GM18858 (cell line): ENCODE measurements around the gene ARHGEF39.

Experiments
- ATAC-seq: cut with Tn5 transposase; IDR thresholded peaks from one replicate; pipeline ENCODE4 v1.9.1; 2021; ENCODE audit not compliant: unreplicated experiment

The ARHGEF39 gene

DNA sequence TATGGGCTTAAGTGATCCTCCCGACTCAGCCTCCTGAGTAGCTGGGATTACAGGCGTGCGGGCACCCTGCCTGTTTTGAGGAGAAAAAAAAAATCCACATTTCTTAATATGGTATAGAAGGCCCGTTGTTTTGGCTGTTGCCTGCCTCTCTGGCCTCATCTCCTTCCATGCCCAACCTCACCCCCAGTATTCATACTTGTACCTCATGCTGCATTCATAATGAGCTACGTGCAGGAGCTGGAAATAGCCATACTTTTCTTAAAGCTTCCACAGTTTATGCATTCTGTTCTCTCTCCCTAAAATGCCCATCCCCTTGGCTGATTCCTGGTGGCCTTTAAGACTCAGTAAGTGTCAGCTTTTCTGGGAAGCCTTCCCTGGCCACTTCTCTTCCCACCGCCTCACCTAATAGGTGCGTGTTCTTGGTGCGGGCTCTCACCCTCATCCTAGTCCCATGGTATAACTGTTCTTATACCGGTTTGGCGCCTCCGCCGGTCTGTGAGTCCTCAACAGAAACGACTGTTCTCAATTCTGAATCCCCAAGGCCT, 26.8 kb upstream of the ARHGEF39 start:
- ATAC-seq, result no peak

DNA sequence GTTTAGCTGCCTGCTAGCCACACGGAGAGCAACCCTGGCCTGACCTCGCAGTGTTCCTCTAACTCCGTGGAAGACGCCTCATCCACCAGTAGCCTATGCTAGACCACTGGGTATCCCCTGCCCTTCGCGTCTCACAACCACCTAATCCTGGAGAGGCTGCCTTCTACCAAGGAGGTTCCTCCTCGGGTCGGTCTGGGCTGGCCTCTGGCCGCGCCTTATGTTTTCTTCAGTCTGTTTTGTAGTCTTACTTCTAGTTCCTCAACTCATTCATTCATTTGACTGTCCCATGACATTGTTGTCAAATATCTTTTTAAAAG, 26.3 kb upstream of the ARHGEF39 start:
- no peak for ATAC-seq

DNA sequence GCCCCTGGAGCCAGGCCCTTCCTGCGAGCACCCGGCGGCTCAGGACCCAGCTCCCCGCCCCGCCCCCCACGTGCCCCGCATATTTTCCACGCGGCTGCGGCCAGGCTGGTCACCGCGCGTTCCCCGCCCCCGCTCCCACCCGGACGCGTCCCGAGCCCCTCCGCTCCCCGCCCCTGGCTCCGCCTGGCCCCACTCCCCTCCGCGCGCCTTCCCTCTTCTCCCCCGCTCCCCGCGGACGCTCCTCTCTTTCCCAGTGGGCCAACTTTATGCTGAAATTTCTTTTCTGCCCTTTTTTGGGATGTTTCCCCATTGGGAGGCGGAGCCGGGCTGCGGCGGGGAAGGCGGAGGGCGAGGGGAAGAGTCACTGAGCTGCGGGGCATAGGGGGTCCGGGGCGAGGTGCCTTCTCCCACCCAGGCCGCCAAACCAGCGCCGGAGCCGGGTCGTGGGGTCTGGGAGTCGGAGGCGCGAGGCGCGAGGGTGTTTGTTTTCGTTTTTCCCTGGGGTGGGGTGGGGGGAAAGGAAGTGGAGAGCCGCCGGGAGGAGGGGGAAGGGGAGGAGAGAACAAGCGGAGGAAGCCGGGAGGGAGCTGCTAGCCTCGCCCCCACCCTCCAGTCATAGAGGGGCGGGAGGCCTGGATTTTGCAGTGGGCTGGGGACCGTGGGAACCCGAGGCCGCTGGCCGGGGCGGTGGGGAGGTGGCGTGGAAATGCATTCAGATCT, 25.8 kb upstream of the ARHGEF39 start:
- ATAC-seq, result no peak

DNA sequence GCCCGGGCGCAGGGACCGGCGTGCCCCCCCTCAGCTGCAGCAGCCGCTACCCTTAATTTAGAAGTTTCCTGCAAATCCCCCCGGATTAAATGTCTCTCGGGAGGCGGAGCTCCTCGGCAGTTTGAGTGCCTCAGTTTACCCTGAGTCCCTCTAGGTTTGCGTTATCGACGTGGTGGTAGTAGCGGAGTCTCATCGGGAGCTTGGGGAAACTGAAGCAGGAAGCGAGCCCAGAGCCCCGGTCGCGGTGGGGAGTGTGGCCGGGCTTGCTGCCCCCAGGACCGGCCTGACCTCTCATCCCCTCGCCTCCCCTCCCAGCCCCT, 25.3 kb upstream of the ARHGEF39 start:
- ATAC-seq, result no peak

DNA sequence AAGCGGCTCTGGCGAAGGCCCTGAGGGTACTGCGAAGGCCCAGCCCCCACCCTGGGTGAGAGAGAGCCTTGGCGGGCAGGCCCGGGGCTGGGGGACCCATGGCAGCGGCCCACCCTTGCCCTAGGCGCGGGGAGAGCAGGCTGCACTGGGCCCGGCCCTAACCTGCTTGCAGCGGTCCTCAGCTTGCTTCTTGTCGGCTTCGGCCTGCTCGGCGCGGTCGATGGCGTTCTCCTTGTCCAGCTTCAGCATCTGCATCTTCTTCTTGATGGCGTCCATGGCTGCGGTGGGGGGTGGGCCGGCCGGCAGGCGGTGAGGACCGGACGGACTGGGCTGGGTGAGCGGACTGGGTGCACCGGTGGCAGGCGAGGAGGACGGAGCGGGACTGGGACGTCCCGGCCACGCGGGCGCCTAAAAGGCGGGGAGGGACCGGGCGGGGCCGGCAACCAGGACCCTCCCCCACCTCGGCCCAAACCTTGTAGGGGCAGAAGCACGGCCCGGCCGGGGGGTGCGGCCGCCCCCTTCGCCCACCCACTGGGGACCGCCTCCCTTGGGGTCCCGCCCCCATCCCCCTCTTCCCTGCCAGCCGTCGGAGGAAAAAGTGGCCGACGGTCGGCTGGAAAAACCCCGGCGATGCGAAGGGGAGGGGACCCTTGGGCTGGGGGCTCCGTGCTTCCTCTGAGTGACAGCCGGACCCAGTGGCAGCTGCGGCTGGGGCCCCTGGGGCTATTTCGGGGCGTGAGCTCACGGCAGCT, 24.7 kb upstream of the ARHGEF39 start, which contains the start of gene TPM2:
TPM2 (minus strand) TSS at position 384 of the 752 bp plus-strand sequence; CDS start at position 276, 108 bp downstream.
- ATAC-seq, result no peak

DNA sequence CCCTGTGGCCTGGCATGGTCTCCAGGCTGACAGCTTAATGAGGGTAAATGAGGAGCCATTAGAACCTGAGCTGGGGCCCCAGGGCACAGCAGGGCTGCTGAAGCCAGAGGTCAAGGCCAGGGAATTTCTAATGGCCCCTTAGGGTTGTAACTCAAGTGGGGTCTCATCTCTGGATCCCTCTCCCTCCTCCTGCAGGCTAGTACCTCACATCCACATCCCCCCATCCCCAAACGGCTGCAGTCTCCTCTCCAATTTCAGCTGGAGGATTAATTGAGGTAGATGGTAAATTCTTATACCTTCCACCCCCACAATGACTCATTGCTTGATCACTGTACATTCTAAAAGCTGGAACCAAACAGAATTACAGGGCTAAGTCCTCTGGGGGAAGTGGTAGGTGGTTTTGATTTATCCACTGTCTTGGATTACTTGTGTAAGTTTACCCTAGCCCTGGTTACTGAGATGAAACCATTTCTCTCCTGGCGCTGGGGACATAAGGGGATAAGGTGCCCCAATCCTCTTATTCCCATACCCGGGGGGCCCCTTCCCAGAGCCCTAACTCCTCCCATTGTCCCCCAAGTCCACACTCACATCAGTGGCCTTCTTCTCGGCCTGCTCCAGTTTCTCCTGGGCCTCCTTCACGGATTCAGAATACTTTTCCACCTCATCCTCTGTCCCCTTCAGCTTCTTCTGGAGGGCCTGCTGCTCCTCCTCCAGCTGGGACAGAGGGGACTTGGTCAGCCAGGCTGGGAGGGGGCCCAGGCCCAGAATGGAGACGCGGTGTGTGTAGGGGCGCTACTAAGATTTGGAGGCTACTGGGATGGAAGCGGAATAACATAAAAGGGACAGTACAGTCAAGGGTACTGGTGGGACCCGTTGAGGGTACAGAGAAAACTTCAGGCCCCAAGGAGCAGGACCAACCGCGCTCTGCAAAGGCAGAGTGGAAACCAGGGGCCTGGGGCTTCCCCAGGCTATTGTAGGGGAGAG, 23.9 kb upstream of the ARHGEF39 start:
- ATAC-seq, result no peak

DNA sequence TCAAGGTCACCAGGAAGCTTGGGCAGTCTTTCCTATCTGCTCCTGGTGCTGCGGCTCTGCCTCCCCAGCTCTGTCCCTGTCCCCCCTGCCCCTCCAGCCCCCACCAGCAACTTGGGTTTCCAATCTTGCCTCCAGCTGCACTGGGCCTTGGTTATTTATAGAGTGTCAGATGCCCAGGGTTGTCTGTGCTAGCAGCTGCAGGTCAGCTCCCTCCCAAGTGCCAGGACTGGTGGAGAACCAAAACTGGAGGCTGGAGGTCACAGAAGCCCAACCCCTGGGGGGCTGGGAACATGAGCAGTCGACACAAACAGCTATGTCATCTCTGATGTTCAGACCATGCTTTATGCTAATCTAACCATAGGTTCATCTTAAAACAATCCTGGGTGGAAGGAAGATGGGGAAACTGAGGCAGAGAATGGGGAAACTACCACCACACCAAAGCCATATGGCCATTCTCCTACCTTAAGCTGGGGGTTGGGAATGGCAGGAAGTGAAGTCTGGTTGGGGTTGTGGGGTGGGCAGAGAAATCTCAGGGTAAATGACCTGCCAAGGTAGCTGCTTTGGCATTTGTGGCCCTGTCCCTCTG, 23.1 kb upstream of the ARHGEF39 start:
- ATAC-seq, result no peak

DNA sequence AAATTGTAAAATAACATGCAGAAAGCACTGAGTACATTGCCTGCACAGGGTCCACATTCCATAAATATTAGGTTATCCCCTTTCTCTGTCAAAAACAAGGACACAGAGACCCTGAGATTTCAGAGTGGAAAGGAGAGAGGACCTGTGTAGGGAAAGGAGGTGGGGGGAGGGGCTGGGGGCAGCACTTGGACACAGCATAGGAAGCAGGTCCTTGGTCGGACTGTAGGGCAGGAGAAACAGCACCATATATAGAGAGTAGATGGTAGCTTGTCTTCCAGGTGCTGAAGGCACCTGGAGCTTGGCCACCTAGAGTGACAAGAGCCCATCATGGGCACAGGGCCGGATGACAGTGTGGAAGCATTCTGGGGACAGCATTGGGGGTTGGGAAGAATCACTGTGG, 22.3 kb upstream of the ARHGEF39 start:
- no peak for ATAC-seq

DNA sequence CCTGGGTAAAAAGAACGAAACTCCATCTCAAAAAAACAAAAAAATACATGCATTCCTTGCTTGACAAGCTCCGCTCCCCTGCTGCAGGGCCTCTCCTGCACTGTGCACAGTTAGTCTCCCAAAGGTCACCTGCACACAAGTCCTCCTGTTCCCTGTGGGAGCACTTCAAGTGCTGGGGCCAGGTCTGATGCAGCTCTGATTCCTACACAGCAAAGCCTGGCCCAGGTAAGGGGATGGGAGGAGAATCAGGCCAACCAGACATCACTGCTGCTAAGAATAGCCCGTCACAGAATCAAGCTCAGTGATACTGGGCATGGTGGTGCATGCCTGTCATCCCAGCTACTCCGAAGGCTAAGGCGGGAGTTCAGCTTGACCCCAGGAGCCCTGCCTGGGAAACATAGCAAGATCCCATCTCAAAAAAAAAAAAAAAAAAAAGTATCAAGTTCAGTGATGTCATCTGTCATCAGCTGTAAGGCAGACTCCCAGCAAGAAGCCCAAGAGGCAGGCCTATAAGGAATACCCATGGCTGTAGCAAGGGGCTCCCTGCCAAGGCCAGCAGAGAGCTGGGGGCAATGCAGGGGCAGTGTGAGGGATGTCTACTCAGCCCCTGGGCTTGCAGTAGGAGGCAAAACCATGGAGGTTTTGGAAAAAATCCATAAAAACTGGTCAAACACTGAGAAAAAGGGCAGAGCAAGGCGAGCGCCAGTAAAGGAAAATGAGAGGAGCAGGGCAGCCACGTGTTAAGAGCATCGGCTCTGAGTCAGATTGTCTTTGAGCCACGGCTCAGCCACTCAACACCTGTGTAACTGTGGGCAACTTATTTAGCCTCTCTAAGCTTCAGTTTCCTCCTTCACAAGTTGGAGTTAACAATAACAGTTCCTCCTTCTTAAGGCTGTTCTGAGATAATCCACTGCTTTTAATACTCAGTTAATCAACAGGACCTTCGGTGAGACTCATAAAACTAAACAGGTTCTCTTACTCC, 21.5 kb upstream of the ARHGEF39 start:
- no peak for ATAC-seq

DNA sequence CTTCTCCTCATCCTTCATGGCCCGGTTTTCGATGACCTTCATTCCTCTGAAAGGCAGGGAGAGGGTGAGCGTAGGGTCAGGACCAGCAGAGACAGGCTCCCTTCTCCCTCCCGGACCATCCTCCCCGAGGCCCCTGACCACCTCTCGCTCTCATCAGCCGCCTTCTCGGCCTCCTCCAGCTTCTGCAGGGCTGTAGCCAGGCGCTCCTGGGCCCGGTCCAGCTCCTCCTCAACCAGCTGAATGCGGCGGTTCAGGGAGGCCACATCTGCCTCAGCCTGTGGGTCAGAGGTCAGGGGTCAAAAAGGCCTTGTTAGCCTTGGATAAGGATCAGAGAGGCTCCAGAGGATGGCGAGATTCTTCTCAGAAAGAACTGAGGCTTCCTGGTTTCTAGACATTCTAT, 20.5 kb upstream of the ARHGEF39 start:
- ATAC-seq, result no peak

DNA sequence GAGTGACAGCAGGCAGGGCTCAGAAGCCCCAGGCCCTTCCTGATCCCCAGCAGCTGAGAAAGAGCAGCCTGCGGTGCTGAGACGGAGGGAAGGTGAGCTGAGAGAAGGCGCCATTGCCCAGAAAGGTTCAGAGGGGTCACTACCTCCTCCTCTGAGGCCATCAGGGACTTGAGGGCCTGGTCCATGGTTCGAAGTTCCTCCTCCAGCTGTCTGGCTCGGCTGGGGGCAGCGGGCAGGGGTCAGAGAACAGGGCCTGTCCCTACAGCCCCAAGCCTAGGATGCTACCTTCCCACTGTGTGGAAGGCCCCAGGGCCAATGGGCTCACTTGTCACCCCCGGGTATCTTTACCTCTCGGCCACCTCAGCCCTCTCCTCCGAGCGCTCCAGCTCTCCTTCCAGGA, 19.9 kb upstream of the ARHGEF39 start:
- ATAC-seq, result no peak

DNA sequence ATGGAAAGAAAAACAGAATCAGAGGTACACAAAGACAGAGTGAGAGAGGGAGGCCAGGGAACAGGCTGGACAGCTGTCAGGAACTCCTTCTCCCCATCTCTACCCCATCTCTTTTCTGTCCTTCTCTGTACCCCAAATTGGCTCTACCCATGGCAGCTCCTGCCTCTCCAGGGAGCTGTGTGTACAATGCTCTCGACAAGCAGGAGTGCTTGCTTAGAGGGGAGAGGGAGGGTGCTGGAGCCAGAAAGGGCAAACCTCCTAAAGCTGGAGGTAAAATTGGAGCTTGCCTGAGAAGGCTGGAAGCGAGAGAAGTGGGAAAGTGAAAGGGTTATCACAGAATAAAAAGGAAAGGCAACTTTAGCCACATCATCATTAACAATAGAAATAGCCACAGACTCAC, 18.3 kb upstream of the ARHGEF39 start:
- ATAC-seq, result no peak

DNA sequence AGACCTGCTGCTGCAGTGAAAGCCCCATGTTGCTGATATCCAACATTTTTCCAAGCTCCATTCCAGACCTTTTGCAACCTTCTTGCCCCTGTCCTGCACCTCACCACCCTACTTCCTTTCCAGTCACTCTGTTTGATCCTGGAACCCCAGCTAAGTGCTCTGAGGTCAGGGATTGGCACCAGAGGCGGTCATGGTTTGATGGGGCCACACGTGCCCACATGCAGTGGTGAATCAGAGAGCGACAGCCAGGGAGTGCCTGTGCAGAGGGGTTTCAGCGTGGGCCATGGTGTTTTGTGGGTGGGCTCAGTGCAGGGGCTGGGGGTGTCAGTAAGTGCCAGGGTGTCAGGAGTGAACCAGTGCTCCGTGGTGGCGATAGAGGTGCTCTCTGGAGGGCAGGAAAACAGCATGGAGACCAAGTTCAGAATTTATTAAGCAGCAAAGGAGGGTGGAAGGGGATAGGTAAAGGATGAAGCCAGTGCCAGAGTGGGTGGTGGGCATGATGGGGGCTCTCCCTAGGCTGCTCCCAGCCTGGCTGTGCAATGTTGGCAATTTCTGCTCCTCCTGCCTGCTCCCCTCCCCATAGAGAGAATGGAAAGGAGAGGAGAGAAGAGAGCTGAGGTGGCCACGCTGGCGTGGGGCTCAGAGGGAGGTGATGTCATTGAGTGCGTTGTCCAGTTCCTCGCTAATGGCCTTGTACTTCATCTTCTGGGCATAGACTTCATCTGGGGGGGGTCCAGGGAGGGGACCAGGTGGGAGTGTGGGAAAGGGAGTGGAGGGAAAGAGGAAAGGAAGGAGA, 17.7 kb upstream of the ARHGEF39 start:
- no peak for ATAC-seq

DNA sequence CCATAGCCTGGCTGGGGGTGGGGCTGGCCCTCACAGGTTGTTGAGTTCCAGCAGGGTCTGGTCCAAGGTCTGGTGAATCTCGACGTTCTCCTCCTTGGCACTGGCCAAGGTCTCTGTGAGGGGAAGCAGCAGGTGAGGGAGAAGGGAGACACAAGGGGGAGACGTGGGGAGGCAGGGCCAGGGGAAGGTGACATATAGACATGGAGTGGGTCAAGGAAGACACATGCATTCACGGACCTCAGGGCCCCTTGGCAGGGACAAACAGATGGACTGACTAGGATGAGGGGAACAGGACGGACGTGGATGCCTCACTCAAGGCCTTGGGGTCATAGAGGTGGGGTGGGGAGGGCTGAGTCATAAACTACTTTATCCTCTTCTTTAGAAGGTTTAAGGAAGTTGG, 17.1 kb upstream of the ARHGEF39 start:
- no peak for ATAC-seq

DNA sequence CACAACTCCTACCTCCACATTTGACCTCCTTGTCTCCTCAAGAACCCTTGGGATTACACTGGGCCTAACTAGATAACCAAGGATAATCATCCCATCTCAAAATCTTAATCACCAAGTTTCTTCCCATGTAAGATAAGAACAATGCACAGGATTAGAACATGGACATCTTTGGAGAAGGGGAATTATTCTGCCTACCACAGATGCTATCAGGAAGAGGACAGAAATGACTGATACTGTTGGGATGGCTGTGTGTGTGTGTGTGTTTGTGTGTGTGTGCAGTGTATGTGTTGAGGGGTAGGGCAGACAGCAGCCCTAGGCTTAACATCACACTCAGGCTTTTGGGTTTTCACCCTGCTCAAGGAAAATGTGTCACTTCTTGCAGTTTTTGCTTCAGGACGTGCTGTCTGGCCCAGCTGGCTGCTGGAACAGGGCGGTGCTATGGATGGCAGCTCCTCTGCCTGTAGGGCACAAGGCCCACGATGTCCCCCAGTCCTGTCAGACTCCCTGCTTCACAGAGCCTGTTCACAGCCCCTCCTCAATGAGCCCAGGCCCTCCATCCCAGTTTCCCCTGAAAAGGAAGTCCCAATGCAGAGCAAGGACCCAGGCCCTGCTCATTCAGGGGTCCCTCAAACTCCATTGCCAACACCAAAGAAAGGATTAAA, 16.5 kb upstream of the ARHGEF39 start:
- ATAC-seq, result no peak

DNA sequence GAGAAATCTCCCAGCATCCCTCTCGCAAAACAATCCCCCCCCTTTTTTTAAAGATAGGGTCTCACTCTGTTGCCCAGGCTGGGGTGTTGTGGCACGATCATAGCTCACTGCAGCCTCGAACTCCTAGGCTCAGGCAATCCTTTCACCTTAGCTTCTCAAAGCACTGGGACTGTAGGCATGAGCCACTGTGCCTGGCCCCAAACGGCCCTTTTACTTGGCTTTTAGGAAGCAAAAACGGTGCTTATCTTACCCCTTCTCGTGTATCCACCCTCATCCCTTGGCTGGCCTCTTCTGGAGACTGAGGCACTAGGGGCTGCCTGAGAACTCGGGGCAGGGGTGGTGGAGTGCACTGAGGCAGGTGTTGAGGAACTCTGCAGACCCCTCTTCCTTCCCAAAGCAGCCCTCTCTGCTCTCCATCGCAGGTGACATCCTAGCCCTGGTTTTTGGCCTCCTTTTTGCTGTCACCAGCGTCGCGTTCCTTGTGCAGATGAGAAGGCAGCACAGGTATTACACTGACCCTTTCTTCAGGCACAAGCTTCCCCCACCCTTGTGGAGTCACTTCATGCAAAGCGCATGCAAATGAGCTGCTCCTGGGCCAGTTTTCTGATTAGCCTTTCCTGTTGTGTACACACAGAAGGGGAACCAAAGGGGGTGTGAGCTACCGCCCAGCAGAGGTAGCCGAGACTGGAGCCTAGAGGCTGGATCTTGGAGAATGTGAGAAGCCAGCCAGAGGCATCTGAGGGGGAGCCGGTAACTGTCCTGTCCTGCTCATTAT, 15.5 kb upstream of the ARHGEF39 start:
- no peak for ATAC-seq

DNA sequence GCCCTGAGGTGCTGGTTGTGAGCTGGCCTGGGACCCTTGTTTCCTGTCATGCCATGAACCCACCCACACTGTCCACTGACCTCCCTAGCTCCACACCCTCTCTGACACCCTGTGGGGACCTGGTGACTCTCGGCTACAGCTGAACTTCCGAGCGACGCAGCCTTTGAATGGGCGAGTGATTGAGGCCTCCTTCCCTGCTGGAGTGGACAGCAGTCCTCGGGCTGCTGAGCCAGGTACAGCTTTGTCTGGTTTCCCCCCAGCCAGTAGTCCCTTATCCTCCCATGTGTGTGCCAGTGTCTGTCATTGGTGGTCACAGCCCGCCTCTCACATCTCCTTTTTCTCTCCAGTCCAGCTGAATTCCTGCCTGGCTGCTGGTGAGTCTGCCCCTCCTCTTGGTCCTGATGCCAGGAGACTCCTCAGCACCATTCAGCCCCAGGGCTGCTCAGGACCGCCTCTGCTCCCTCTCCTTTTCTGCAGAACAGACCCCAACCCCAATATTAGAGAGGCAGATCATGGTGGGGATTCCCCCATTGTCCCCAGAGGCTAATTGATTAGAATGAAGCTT, 14.9 kb upstream of the ARHGEF39 start:
- ATAC-seq, result no peak
